HCT116 (cell line): ENCODE data around the gene OR4D2. TPM values are rescaled to one million over a fixed set of nuclear protein-coding genes. Genes with fewer than 3 reads are reported as not detected.

ENCODE experiments used
- ATAC-seq: fragments of 200-7000 bp; cut with Tn5 transposase; 2 replicates; pipeline ENCODE4 v1.9.1; 2020; ENCODE audit warnings: mild to moderate bottlenecking, moderate library complexity
- BruUV-seq: library from RNA; stranded (reverse); fragments of 400-500 nt; replicated peaks from 2 replicates; lab custom pipeline; 2021; lab: Mats Ljungman, UMichigan
- CTCF ChIA-PET: fragments of 300-600 bp; sonication (Branson Sonifier 250); formaldehyde crosslinking; loops from one replicate; lab custom pipeline; 2021; ENCODE audit warnings: antibody characterized with exemption; lab: Charles Lee
- POLR2A ChIA-PET: fragments of 300-600, 350-600 bp; sonication (Branson Sonifier 250); formaldehyde crosslinking; loops from one replicate; lab custom pipeline; 2021; ENCODE audit warnings: antibody characterized with exemption; lab: Charles Lee
- RAD21 ChIA-PET, 2 experiments: fragments of 300-600 bp; sonication (Branson Sonifier 250); formaldehyde crosslinking; loops; one replicate each; lab custom pipeline; 2023; ENCODE audit warnings: low total read pairs in 2 of 2; ENCODE audit not compliant: uncharacterized antibody in 2 of 2, unreplicated experiment in 2 of 2, low non-redundant PET in 1 of 2; lab: Charles Lee
- DNase-seq: peaks from one replicate; pipeline ENCODE4 v3.0.0-alpha.2; 2010; ENCODE audit warnings: low read depth, low spot score
- H2AFZ ChIP-seq: fragments of 200-600 bp; shearing (Covaris generic), sonication (generic); 2 replicates; pipeline ENCODE4 v1.6.1; 2017; ENCODE audit warnings: low read depth, mixed run types, mixed read lengths, antibody characterized with exemption, low read length; ENCODE audit not compliant: poor library complexity, severe bottlenecking
- H3K27ac ChIP-seq: 2 replicates; pipeline ENCODE4 v1.5.1; 2012; ENCODE audit warnings: low read depth, low read length
- H3K27me3 ChIP-seq: fragments of 200-600 bp; sonication (generic); 2 replicates; pipeline ENCODE4 v1.6.1; 2016; ENCODE audit warnings: mixed run types, low read length, mixed read lengths; ENCODE audit not compliant: insufficient read depth
- H3K36me3 ChIP-seq, 2 experiments: fragments of 200-500 bp in 1 of 2; fragments of 200-600 bp in 1 of 2; sonication (Bioruptor generic) in 1 of 2; sonication (generic) in 1 of 2; 2 replicates each; pipeline versions ENCODE4 v1.5.1 to v1.6.1; 2014 to 2016; ENCODE audit warnings: low read length in 2 of 2, inconsistent platforms in 1 of 2, mixed read lengths in 1 of 2, mixed run types in 1 of 2; ENCODE audit not compliant: insufficient read depth in 2 of 2, control insufficient read depth in 1 of 2
- H3K4me1 ChIP-seq, 2 experiments: fragments of 200-600 bp in 1 of 2; sonication (generic) in 1 of 2; 2 replicates each; pipeline versions ENCODE4 v1.5.1 to v1.6.1; 2012 to 2017; ENCODE audit warnings: low read length in 2 of 2, inconsistent platforms in 1 of 2, mild to moderate bottlenecking in 1 of 2, mixed read lengths in 1 of 2, mixed run types in 1 of 2, moderate library complexity in 1 of 2; ENCODE audit not compliant: insufficient read depth in 2 of 2, control insufficient read depth in 1 of 2
- H3K4me2 ChIP-seq: fragments of 200-600 bp; sonication (generic); 2 replicates; pipeline ENCODE4 v1.6.1; 2017; ENCODE audit warnings: mixed run types, low read length, mixed read lengths
- H3K4me3 ChIP-seq, 2 experiments: fragments of 200-600 bp in 1 of 2; sonication (generic) in 1 of 2; replicated peaks in 1 of 2; 2 replicates each; pipeline ENCODE4 v1.5.1; 2011 to 2016; ENCODE audit warnings: low read length in 2 of 2, control low read depth in 1 of 2, low read depth in 1 of 2, mild to moderate bottlenecking in 1 of 2, mixed read lengths in 1 of 2, mixed run types in 1 of 2
- H3K79me2 ChIP-seq: fragments of 200-600 bp; sonication (generic); 2 replicates; pipeline ENCODE4 v1.6.1; 2017; ENCODE audit warnings: mild to moderate bottlenecking, mixed run types, low read length, moderate library complexity, mixed read lengths; ENCODE audit not compliant: insufficient read depth
- H3K9ac ChIP-seq: fragments of 200-600 bp; sonication (generic); 2 replicates; pipeline ENCODE4 v1.6.1; 2016; ENCODE audit warnings: low read length, mixed read lengths
- H3K9me2 ChIP-seq: fragments of 200-600 bp; sonication (generic), shearing (Covaris generic); 2 replicates; pipeline ENCODE4 v1.6.1; 2017; ENCODE audit warnings: mixed run types, mild to moderate bottlenecking, moderate library complexity; ENCODE audit not compliant: insufficient read depth
- H3K9me3 ChIP-seq, 2 experiments: fragments of 200-500 bp in 1 of 2; fragments of 200-600 bp in 1 of 2; sonication (Bioruptor generic) in 1 of 2; sonication (generic) in 1 of 2; 2 replicates each; pipeline ENCODE4 v1.6.1; 2014 to 2017; ENCODE audit warnings: low read length in 2 of 2, mixed read lengths in 2 of 2, inconsistent platforms in 1 of 2, low read depth in 1 of 2, mild to moderate bottlenecking in 1 of 2, mixed run types in 1 of 2, moderate library complexity in 1 of 2; ENCODE audit not compliant: control insufficient read depth in 1 of 2, insufficient read depth in 1 of 2
- H4K20me1 ChIP-seq: fragments of 200-600 bp; sonication (generic), shearing (Covaris generic); 2 replicates; pipeline ENCODE4 v1.6.1; 2017; ENCODE audit warnings: mixed run types, mild to moderate bottlenecking, moderate library complexity; ENCODE audit not compliant: insufficient read depth
- ATF3 ChIP-seq: IDR thresholded peaks from 2 replicates; pipeline ENCODE4 v1.6.1; 2012
- CEBPB ChIP-seq: IDR thresholded peaks from 2 replicates; pipeline ENCODE4 v1.6.1; 2012; ENCODE audit warnings: low read depth
- FOSL1 ChIP-seq: IDR thresholded peaks from 2 replicates; pipeline ENCODE4 v1.6.1; 2012; ENCODE audit warnings: low read depth
- JUND ChIP-seq: IDR thresholded peaks from 2 replicates; pipeline ENCODE4 v1.6.1; 2012
- MAX ChIP-seq: IDR thresholded peaks from 2 replicates; pipeline ENCODE4 v1.6.1; 2012
- POLR2A ChIP-seq: IDR thresholded peaks from 2 replicates; pipeline ENCODE4 v1.7.0; 2011; ENCODE audit warnings: borderline replicate concordance; ENCODE audit not compliant: insufficient read depth, insufficient read length; ENCODE audit errors: extremely low read depth
- RAD21 ChIP-seq: IDR thresholded peaks from 2 replicates; pipeline ENCODE4 v1.6.1; 2012; ENCODE audit warnings: low read depth, mild to moderate bottlenecking
- SIN3A ChIP-seq: IDR thresholded peaks from 2 replicates; pipeline ENCODE4 v1.6.1; 2012; ENCODE audit warnings: low read depth
- SP1 ChIP-seq: IDR thresholded peaks from 2 replicates; pipeline ENCODE4 v1.6.1; 2012; ENCODE audit warnings: low read depth
- SRF ChIP-seq: IDR thresholded peaks from 2 replicates; pipeline ENCODE4 v1.6.1; 2012; ENCODE audit warnings: low read depth
- ZBTB33 ChIP-seq: IDR thresholded peaks from 2 replicates; pipeline ENCODE4 v1.6.1; 2011; ENCODE audit warnings: mild to moderate bottlenecking, low read length, moderate library complexity; ENCODE audit not compliant: insufficient replicate concordance; ENCODE audit errors: extremely low read depth
- ZFX ChIP-seq: fragments of 450-650 bp; IDR thresholded peaks from 2 replicates; pipeline ENCODE4 v1.6.1; 2017
- ZNF274 ChIP-seq: fragments of 200-500 bp; sonication (Bioruptor generic); IDR thresholded peaks from 2 replicates; pipeline ENCODE4 v1.6.1; 2014; ENCODE audit warnings: mild to moderate bottlenecking, low read depth, low read length, inconsistent platforms
- intact Hi-C: fragments of 100-400 bp; cut with micrococcal nuclease; formaldehyde crosslinking; loops from 2 replicates; pipeline ENCODE4 v1.10.0; 2022
- total RNA-seq: library from RNA; stranded (reverse); gene quantifications from one replicate; pipeline ENCODE4 v1.2.1, GENCODE V29; 2021; ENCODE audit not compliant: unreplicated experiment

The OR4D2 gene
- total RNA-seq, 1 experiment from 2014 or later = not detected

- Histone ChIP-seq H3K27ac (no peak overlapping the region), H3K27me3 (peaks cover 12% of the 10 kb centered on the region), H3K9me3 (no peaks in the 10 kb centered on the region), H3K4me1 (0 out of 4 replicates have a peak, but pooled peaks cover 0 to 2% of the 10 kb centered on the region in 2 experiments), H3K9ac (no peak overlapping the region), H3K9me2 (no peaks in the 10 kb centered on the region), H2AFZ (no peak overlapping the region), H3K36me3 (no peaks in the 10 kb centered on the region), H3K79me2 (no peaks in the 10 kb centered on the region), H3K4me3 (no peak overlapping the region), H4K20me1 (no peaks in the 10 kb centered on the region), H3K4me2 (no peak overlapping the region)
- DNase-seq = no peak
- RAD21 ChIA-PET = no interaction called here
- no TSS peak for BruUV-seq
- no peak for ATAC-seq
- intact Hi-C loops = loop anchor here (5.0 kb wide), 1 partner anchor 1043 kb away; no protein-coding TSS in a partner anchor
- TF ChIP-seq JUND (no peak), SRF (no peak), CEBPB (no peak), MAX (no peak), RAD21 (no peak), ZNF274 (no peak), POLR2A (no peak), SIN3A (no peak), SP1 (no peak), FOSL1 (no peak), ATF3 (no peak), ZBTB33 (no peak), ZFX (no peak)
- CTCF ChIA-PET = interaction anchor here (0.8 kb wide), 1 partner anchor 53 kb away, joined by 3 read pairs; no protein-coding TSS in a partner anchor
- POLR2A ChIA-PET = no interaction called here
Observed at GRCh38 chr17:58174871-58175270, 8.1 kb downstream of the OR4D2 start.
